GM12878 (cell line): ENCODE results near the gene CAPN8. TPM values are rescaled to one million over a fixed set of nuclear protein-coding genes. Genes with fewer than 3 reads are reported as not detected.

Experiments
- ATAC-seq: fragments of 200-7000 bp; cut with Tn5 transposase; 3 replicates; pipeline ENCODE4 v1.9.1; 2020; ENCODE audit warnings: mild to moderate bottlenecking, moderate library complexity
- BruUV-seq: library from RNA; stranded (reverse); fragments of 400-500 nt; replicated peaks from 2 replicates; lab custom pipeline; 2021; lab: Mats Ljungman, UMichigan
- CTCF ChIA-PET: fragments of 300-600 bp; sonication (Branson Sonifier 250); formaldehyde crosslinking; extraction: SDS; loops from one replicate; lab custom pipeline; 2021; ENCODE audit warnings: inconsistent platforms; lab: Yijun Ruan, JAX
- POLR2A ChIA-PET: fragments of 350-600 bp; formaldehyde crosslinking; extraction: SDS; loops from one replicate; lab custom pipeline; 2021; ENCODE audit warnings: inconsistent platforms; lab: Charles Lee
- RAD21 ChIA-PET: fragments of 300-600 bp; sonication (Branson Sonifier 250); formaldehyde crosslinking; loops from one replicate; lab custom pipeline; 2023; ENCODE audit warnings: antibody characterized with exemption; ENCODE audit not compliant: unreplicated experiment; lab: Charles Lee
- SMC1A ChIA-PET: fragments of 300-600 bp; sonication (Branson Sonifier 250); formaldehyde crosslinking; loops from one replicate; lab custom pipeline; 2023; ENCODE audit not compliant: unreplicated experiment, uncharacterized antibody; lab: Charles Lee
- DNase-seq: peaks from one replicate; pipeline ENCODE4 v3.0.0-alpha.2; 2011; ENCODE audit warnings: low read depth, low spot score
- FAIRE-seq: peaks from 3 replicates; lab custom pipeline; 2011; peaks lifted over from hg19 to GRCh38; lab: Jason Lieb, UNC
- H2AFZ ChIP-seq: 2 replicates; pipeline ENCODE4 v1.6.0; 2011; ENCODE audit warnings: low read depth, low read length, control low read depth; ENCODE audit not compliant: control insufficient read depth
- H3K27ac ChIP-seq: 2 replicates; pipeline ENCODE4 v1.5.1; 2011; ENCODE audit warnings: control low read depth; ENCODE audit not compliant: control insufficient read depth, insufficient read depth
- H3K27me3 ChIP-seq, 2 experiments: replicated peaks in 1 of 2; 2 replicates each; pipeline versions ENCODE4 v1.6.0 to v1.6.1; 2011; ENCODE audit warnings: low read length in 1 of 2; ENCODE audit not compliant: control insufficient read depth in 2 of 2, insufficient read depth in 2 of 2
- H3K36me3 ChIP-seq, 2 experiments: 2 replicates each; pipeline ENCODE4 v1.5.1; 2011; ENCODE audit warnings: low read length in 1 of 2; ENCODE audit not compliant: control insufficient read depth in 2 of 2, insufficient read depth in 2 of 2
- H3K4me1 ChIP-seq: 2 replicates; pipeline ENCODE4 v1.6.1; 2011; ENCODE audit warnings: mild to moderate bottlenecking, low read length, moderate library complexity, mixed read lengths; ENCODE audit not compliant: control insufficient read depth, insufficient read depth
- H3K4me2 ChIP-seq: 2 replicates; pipeline ENCODE4 v1.6.0; 2011; ENCODE audit warnings: control low read depth; ENCODE audit not compliant: control insufficient read depth, insufficient read depth
- H3K4me3 ChIP-seq: fragments of 200-600 bp; sonication (generic); 2 replicates; pipeline ENCODE4 v1.5.1; 2016
- H3K79me2 ChIP-seq: 2 replicates; pipeline ENCODE4 v1.6.0; 2011; ENCODE audit warnings: low read length; ENCODE audit not compliant: control insufficient read depth, insufficient read depth
- H3K9ac ChIP-seq: 2 replicates; pipeline ENCODE4 v1.8.0; 2011; ENCODE audit warnings: low read length, control low read depth, mixed read lengths; ENCODE audit not compliant: control insufficient read depth, insufficient read depth
- H3K9me3 ChIP-seq: replicated peaks from 3 replicates; pipeline ENCODE4 v1.5.1; 2011; ENCODE audit warnings: mild to moderate bottlenecking, low read length; ENCODE audit not compliant: control insufficient read depth, insufficient read depth
- H4K20me1 ChIP-seq: 2 replicates; pipeline ENCODE4 v1.6.0; 2011; ENCODE audit not compliant: control insufficient read depth, insufficient read depth
- BCL11A ChIP-seq: IDR thresholded peaks from 2 replicates; pipeline ENCODE4 v1.6.1; 2011; ENCODE audit warnings: low read depth, low read length
- CBFB ChIP-seq: IDR thresholded peaks from 2 replicates; pipeline ENCODE4 v1.6.1; 2016; ENCODE audit warnings: antibody characterized with exemption, low read depth
- DPF2 ChIP-seq: fragments of 450-650 bp; IDR thresholded peaks from 2 replicates; pipeline ENCODE4 v1.6.1; 2017; ENCODE audit warnings: mild to moderate bottlenecking
- FOXK2 ChIP-seq: fragments of 450-650 bp; IDR thresholded peaks from 2 replicates; pipeline ENCODE4 v1.6.1; 2017; ENCODE audit warnings: mild to moderate bottlenecking, moderate library complexity
- IRF3 ChIP-seq: fragments of 450-650 bp; IDR thresholded peaks from 2 replicates; pipeline ENCODE4 v1.6.1; 2014; ENCODE audit warnings: mild to moderate bottlenecking
- KDM1A ChIP-seq: fragments of 200-600 bp; sonication (generic); IDR thresholded peaks from 2 replicates; pipeline ENCODE4 v1.6.1; 2016; ENCODE audit warnings: borderline replicate concordance
- NFYA ChIP-seq: IDR thresholded peaks from 2 replicates; pipeline ENCODE4 v1.6.1; 2011; ENCODE audit warnings: low read depth, mild to moderate bottlenecking, low read length, improper control_type of control experiment, borderline replicate concordance
- POLR2A ChIP-seq: IDR thresholded peaks from 2 replicates; pipeline ENCODE4 v1.6.1; 2011; ENCODE audit warnings: low read depth, mild to moderate bottlenecking, low read length
- RAD51 ChIP-seq: fragments of 450-650 bp; IDR thresholded peaks from 2 replicates; pipeline ENCODE4 v1.6.1; 2016; ENCODE audit warnings: moderate library complexity, mild to moderate bottlenecking, inconsistent platforms
- SMARCA5 ChIP-seq: fragments of 450-650 bp; IDR thresholded peaks from 2 replicates; pipeline ENCODE4 v1.6.1; 2017; ENCODE audit warnings: mild to moderate bottlenecking
- SUPT20H ChIP-seq: IDR thresholded peaks from 2 replicates; pipeline ENCODE4 v1.6.1; 2011; ENCODE audit warnings: low read depth, mild to moderate bottlenecking, low read length, moderate library complexity, borderline replicate concordance; ENCODE audit not compliant: control insufficient read depth
- ZSCAN29 ChIP-seq: fragments of 450-650 bp; IDR thresholded peaks from 2 replicates; pipeline ENCODE4 v1.6.1; 2017; ENCODE audit warnings: mild to moderate bottlenecking, moderate library complexity
- WGBS: methylation state at CpG from one replicate; pipeline ENCODE4 v1.1.6; 2016; ENCODE audit warnings: low lambda C conversion rate; ENCODE audit not compliant: insufficient replicate concordance, insufficient coverage; ENCODE audit errors: missing lambda C conversion rate; 5-methylcytosine and 5-hydroxymethylcytosine counted together
- in situ Hi-C: fragments of 300-500 bp; cut with MboI; formaldehyde crosslinking; loops from 9 replicates; pipeline ENCODE4 v1.14.3; 2018; ENCODE audit warnings: mixed read lengths
- intact Hi-C: fragments of 100-400 bp; cut with micrococcal nuclease; formaldehyde crosslinking; loops from one replicate; pipeline ENCODE4 v1.14.2; 2022; ENCODE audit not compliant: unreplicated experiment
- polyA plus RNA-seq, 11 experiments: library from polyadenylated mRNA; depleted of rRNA in 4 of 11; unstranded in 6 of 11; stranded (reverse) in 5 of 11; fragments of >200 nt; fragmentation: Nextera tagmentation in 4 of 11; fragmentation: Illumina TruSeq in 1 of 11; extraction: Ambion mirVana in 4 of 11; extraction: Trizol in 1 of 11; gene quantifications; 1 replicate in 1 of 11; 2 replicates in 10 of 11; pipeline versions ENCODE4 v1.2.1 to v1.2.3, GENCODE V29; 2011 to 2016; ENCODE audit warnings: inconsistent platforms in 2 of 11, missing spikeins in 2 of 11, low read depth in 1 of 11
- total RNA-seq, 4 experiments: library from RNA; depleted of rRNA in 3 of 4; stranded (reverse); fragments of >200 nt in 3 of 4; fragmentation: Illumina TruSeq in 1 of 4; extraction: Trizol in 1 of 4; gene quantifications; 2 replicates each; pipeline versions ENCODE4 v1.2.1 to v1.2.3, GENCODE V29; 2013 to 2021

Gene CAPN8
- total and polyA plus RNA-seq, 10 of the 15 experiments (the other 5 are each of a cell fraction or from before 2014, with no cell fraction given) = 6.4 to 30.7 (median 12.3) TPM

GRCh38 chr1:223512057-223512456 is 153.4 kb downstream of the CAPN8 start:
- ChIA-PET RAD21 (no interaction called here), CTCF (no interaction called here), SMC1A (no interaction called here), POLR2A (interaction anchor here (0.5 kb wide), 1 partner anchor 9 kb away, joined by 7 read pairs; no protein-coding TSS in a partner anchor)
- no peaks in the 10 kb centered on the region for H3K27me3 ChIP-seq
- no peak overlapping the region for H3K4me2 ChIP-seq
- no peaks in the 10 kb centered on the region; the same call in 1 of the 2 replicates for H3K4me1 ChIP-seq
- H4K20me1 ChIP-seq = no peaks in the 10 kb centered on the region
- no peak overlapping the region for H2AFZ ChIP-seq
- no peak overlapping the region for H3K9ac ChIP-seq
- no peak for DNase-seq
- H3K9me3 ChIP-seq = peaks cover 1% of the 10 kb centered on the region; the same call in 1 of the 3 replicates
- ATAC-seq = no peak
- in situ Hi-C loops = no loop called here
- no peak for TF ChIP-seq DPF2
- no peak for TF ChIP-seq POLR2A
- TF ChIP-seq SUPT20H = no peak
- no peak for TF ChIP-seq NFYA
- no peak for TF ChIP-seq FOXK2
- no peak for TF ChIP-seq CBFB
- TF ChIP-seq RAD51 = no peak
- TF ChIP-seq IRF3 = no peak
- no peak for TF ChIP-seq BCL11A
- TF ChIP-seq SMARCA5 = no peak
- no peak for TF ChIP-seq ZSCAN29
- TF ChIP-seq KDM1A = no peak
- H3K79me2 ChIP-seq = no peaks in the 10 kb centered on the region
- BruUV-seq = no TSS peak
- WGBS = 73% methylated on average over 6 of the region's 6 CpGs
- no peaks in the 10 kb centered on the region for H3K36me3 ChIP-seq
- intact Hi-C loops = no loop called here
- no peak overlapping the region for H3K27ac ChIP-seq
- H3K4me3 ChIP-seq = no peak overlapping the region
- FAIRE-seq = no peak
